HAP-1 (cell line): ENCODE results near the gene DNAH7.
A peak's percentile ranks its signal among the peaks of the same experiment; 100 is the strongest.

ENCODE experiments used
- DNase-seq, 2 experiments: peaks; one replicate each; pipeline ENCODE4 v3.0.0-alpha.2; 2016 to 2020; ENCODE audit warnings: low spot score in 2 of 2
- H3K27me3 ChIP-seq: fragments of 250-450 bp; sonication (Bioruptor Pico); 2 replicates; pipeline ENCODE4 v1.5.1; 2020; ENCODE audit warnings: low read depth, mild to moderate bottlenecking, moderate library complexity
- H3K36me3 ChIP-seq: fragments of 250-450 bp; sonication (Bioruptor Pico); replicated peaks from 2 replicates; pipeline ENCODE4 v1.5.1; 2020; ENCODE audit warnings: mild to moderate bottlenecking
- H3K4me1 ChIP-seq: fragments of 250-450 bp; sonication (Bioruptor Pico); 2 replicates; pipeline ENCODE4 v1.5.1; 2020; ENCODE audit warnings: mild to moderate bottlenecking
- H3K4me3 ChIP-seq: fragments of 250-450 bp; sonication (Bioruptor Pico); 2 replicates; pipeline ENCODE4 v1.5.1; 2020; ENCODE audit warnings: mild to moderate bottlenecking, moderate library complexity
- H3K9me3 ChIP-seq: fragments of 250-450 bp; sonication (Bioruptor Pico); 2 replicates; pipeline ENCODE4 v1.5.1; 2020; ENCODE audit warnings: mild to moderate bottlenecking, moderate library complexity
- in situ Hi-C: fragments of 300-500 bp; cut with MboI; formaldehyde crosslinking; loops from 3 replicates; pipeline ENCODE4 v1.14.3; 2020; ENCODE audit warnings: low sequenced_read_pairs, inconsistent platforms, mixed read lengths

Gene DNAH7

GRCh38 chr2:195910570-195910969, 158.1 kb downstream of the DNAH7 start:
- in situ Hi-C loops, result no loop called here
- H3K4me1 ChIP-seq, result no peaks in the 10 kb centered on the region
- no peaks in the 10 kb centered on the region for H3K27me3 ChIP-seq
- no peak for DNase-seq
- H3K36me3 ChIP-seq, result no peaks in the 10 kb centered on the region
- no peak overlapping the region for H3K4me3 ChIP-seq
- H3K9me3 ChIP-seq, result no peaks in the 10 kb centered on the region

DNA sequence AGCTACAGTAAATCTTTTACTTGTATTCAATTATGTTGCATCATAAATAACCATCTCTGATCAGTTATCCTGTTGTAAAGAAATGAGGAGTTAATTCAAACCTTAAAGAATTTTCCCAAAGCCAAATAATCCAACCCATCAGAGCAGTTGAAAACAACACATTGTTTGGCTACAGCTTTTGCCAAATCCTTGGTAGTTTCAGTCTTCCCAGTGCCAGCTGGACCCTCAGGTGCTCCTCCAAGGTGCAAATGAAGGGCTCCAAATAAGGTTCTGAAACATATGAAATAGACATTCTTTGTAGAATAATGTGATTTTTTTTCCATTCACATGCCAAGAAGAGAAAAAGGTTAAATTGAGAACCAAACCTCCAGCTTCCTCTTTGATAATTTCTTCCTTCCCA, 158.7 kb downstream of the DNAH7 start:
- no peaks in the 10 kb centered on the region for H3K27me3 ChIP-seq
- no peaks in the 10 kb centered on the region for H3K4me1 ChIP-seq
- H3K36me3 ChIP-seq, result no peaks in the 10 kb centered on the region
- H3K4me3 ChIP-seq, result no peak overlapping the region
- no peaks in the 10 kb centered on the region for H3K9me3 ChIP-seq
- DNase-seq, result no peak
- in situ Hi-C loops, result no loop called here

DNA sequence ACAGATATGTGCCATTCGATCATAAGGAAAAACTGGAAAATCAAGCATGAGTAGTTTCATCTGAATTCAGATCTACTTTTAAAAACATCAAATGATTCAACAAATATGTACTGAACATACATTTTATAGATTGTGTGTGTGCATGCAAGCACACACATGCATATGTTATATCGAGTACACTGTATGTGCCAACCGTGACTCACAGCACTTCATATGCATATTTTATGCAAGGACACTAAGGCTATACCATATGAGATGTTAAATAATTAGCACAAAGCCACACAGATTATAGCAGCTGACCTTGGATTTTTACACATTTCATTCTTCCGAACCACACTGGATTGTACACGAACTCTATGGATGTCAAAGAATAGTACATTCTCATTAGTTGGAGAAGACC, 161.2 kb downstream of the DNAH7 start:
- in situ Hi-C loops, result no loop called here
- no peaks in the 10 kb centered on the region for H3K36me3 ChIP-seq
- no peaks in the 10 kb centered on the region for H3K9me3 ChIP-seq
- no peaks in the 10 kb centered on the region for H3K27me3 ChIP-seq
- no peaks in the 10 kb centered on the region for H3K4me1 ChIP-seq
- no peak overlapping the region for H3K4me3 ChIP-seq
- DNase-seq, result no peak

- in situ Hi-C loops, result no loop called here
- DNase-seq, result no peak
- Histone ChIP-seq H3K27me3 (no peaks in the 10 kb centered on the region), H3K4me1 (peaks cover 7% of the 10 kb centered on the region; the same call in 1 of the 2 replicates), H3K4me3 (no peak overlapping the region), H3K9me3 (no peaks in the 10 kb centered on the region), H3K36me3 (no peaks in the 10 kb centered on the region)
Observed at GRCh38 chr2:195903956-195904355, 164.7 kb downstream of the DNAH7 start.

- Histone ChIP-seq H3K9me3 (no peaks in the 10 kb centered on the region), H3K4me3 (no peak overlapping the region), H3K4me1 (peaks cover 10% of the 10 kb centered on the region; the same call in 1 of the 2 replicates), H3K36me3 (no peaks in the 10 kb centered on the region), H3K27me3 (no peaks in the 10 kb centered on the region)
- no peak for DNase-seq
- in situ Hi-C loops, result no loop called here
Observed at GRCh38 chr2:195902857-195903256, 165.8 kb downstream of the DNAH7 start.

DNA sequence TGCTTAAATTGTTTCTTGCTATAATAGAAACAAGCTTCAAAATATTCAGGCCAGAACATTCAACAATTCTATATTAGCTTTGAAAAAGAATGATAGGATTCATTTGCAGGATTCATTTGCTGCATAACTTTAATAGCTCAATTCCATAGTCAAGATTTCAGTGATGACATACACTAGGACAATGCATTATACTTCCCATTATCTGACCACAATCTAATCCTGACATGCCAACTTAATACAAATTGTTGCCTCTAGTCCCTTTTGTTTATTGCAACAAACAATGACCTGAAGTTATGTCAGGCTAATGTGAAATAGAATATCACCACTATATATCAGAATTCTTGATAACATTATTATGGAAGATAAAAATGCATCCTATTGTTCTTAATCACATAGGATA, 169.4 kb downstream of the DNAH7 start:
- Histone ChIP-seq H3K9me3 (no peaks in the 10 kb centered on the region), H3K4me3 (no peak overlapping the region), H3K4me1 (peaks cover 10% of the 10 kb centered on the region; the same call in 1 of the 2 replicates), H3K36me3 (no peaks in the 10 kb centered on the region), H3K27me3 (no peaks in the 10 kb centered on the region)
- peak in 1 of 2 experiments; percentile 38 for DNase-seq
- in situ Hi-C loops, result no loop called here

DNA sequence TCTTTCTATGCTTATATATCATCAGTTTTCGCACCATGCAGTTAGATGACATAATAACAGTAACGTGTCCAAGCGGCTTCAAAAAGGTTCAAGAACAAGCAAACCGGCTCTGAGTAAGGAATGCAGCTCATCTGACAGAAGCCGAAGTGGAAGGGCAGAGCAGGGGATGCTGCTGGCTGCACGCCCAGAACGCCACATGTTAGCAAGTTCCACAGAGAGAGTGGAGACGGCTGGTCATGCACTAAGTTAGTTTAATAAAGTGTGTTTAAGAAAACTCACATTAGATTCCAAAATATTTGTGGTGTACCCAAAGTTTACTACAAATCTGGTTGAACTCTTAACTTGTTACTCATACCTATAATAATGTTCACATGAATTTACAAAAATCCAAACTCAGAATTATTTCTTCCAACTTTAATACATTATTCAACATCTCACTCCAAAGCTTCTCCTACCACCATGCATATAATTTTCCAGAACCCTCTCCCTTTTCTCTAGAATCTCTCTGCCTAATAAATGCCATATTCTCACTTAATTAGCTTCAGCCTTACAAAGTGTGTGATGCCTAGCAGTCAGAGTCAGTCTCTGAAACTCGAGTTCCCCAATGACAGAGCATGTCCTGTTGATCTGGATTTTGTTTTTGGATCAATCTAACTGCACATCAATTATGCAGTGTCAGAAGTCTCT, 170.0 kb downstream of the DNAH7 start:
- in situ Hi-C loops, result no loop called here
- DNase-seq, result peak; percentile 45 to 74
- H3K9me3 ChIP-seq, result no peaks in the 10 kb centered on the region
- H3K27me3 ChIP-seq, result no peaks in the 10 kb centered on the region
- no peak overlapping the region for H3K4me3 ChIP-seq
- peaks cover 10% of the 10 kb centered on the region; the same call in 1 of the 2 replicates for H3K4me1 ChIP-seq
- H3K36me3 ChIP-seq, result no peaks in the 10 kb centered on the region

GRCh38 chr2:195891081-195891480, 177.6 kb downstream of the DNAH7 start:
- Histone ChIP-seq H3K9me3 (no peaks in the 10 kb centered on the region), H3K4me1 (no peaks in the 10 kb centered on the region), H3K36me3 (no peaks in the 10 kb centered on the region), H3K27me3 (no peaks in the 10 kb centered on the region), H3K4me3 (no peak overlapping the region)
- in situ Hi-C loops, result no loop called here
- no peak for DNase-seq

- DNase-seq, result no peak
- no peak overlapping the region for H3K4me3 ChIP-seq
- in situ Hi-C loops, result no loop called here
Observed at GRCh38 chr2:195879153-195879552, 189.5 kb downstream of the DNAH7 start.

GRCh38 chr2:195871326-195871725, 197.3 kb downstream of the DNAH7 start:
- H3K27me3 ChIP-seq, result no peaks in the 10 kb centered on the region
- H3K4me3 ChIP-seq, result no peak overlapping the region
- no peaks in the 10 kb centered on the region for H3K36me3 ChIP-seq
- no peaks in the 10 kb centered on the region for H3K4me1 ChIP-seq
- DNase-seq, result no peak
- in situ Hi-C loops, result no loop called here
- H3K9me3 ChIP-seq, result no peaks in the 10 kb centered on the region; the same call in 1 of the 2 replicates

More at GRCh38 chr2:195879153-195879552, 189.5 kb downstream of the DNAH7 start:
- no peaks in the 10 kb centered on the region; the same call in 1 of the 2 replicates for H3K9me3 ChIP-seq
- H3K4me1 ChIP-seq, result no peaks in the 10 kb centered on the region
- H3K36me3 ChIP-seq, result no peaks in the 10 kb centered on the region
- no peaks in the 10 kb centered on the region for H3K27me3 ChIP-seq

- Histone ChIP-seq H3K27me3 (no peaks in the 10 kb centered on the region), H3K9me3 (no peaks in the 10 kb centered on the region; the same call in 1 of the 2 replicates), H3K4me1 (no peaks in the 10 kb centered on the region; the same call in 1 of the 2 replicates), H3K36me3 (no peaks in the 10 kb centered on the region), H3K4me3 (no peak overlapping the region)
- in situ Hi-C loops, result no loop called here
- no peak for DNase-seq
Observed at GRCh38 chr2:195864316-195864715, 204.3 kb downstream of the DNAH7 start.

- in situ Hi-C loops, result no loop called here
- H3K27me3 ChIP-seq, result no peaks in the 10 kb centered on the region
- no peaks in the 10 kb centered on the region; the same call in 1 of the 2 replicates for H3K4me1 ChIP-seq
- no peaks in the 10 kb centered on the region; the same call in 1 of the 2 replicates for H3K9me3 ChIP-seq
- no peak for DNase-seq
- H3K4me3 ChIP-seq, result no peak overlapping the region
- H3K36me3 ChIP-seq, result no peaks in the 10 kb centered on the region
Observed at GRCh38 chr2:195863564-195863963, 205.1 kb downstream of the DNAH7 start.

GRCh38 chr2:195863121-195863520, 205.5 kb downstream of the DNAH7 start:
- in situ Hi-C loops, result no loop called here
- H3K36me3 ChIP-seq, result no peaks in the 10 kb centered on the region

DNA sequence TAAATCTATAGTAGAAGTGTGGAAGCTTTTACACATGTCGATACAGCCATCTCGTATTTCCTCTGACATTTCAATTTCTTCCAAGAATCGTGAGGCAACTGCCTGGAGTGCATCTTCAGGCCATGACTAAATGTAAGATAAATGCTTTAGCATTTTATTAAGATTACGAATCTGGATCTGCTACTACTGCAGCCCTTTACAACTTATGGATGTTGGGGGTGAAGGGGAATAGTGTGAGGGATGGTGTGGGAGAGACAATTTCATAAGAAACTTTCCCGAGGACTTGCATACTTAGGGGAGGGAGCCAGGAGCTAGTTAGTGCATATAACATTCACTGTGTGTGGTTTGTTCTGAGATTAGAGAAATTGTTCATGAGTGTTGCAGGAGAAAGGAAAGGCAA, 206.8 kb downstream of the DNAH7 start:
- H3K4me1 ChIP-seq, result no peaks in the 10 kb centered on the region; the same call in 1 of the 2 replicates
- H3K36me3 ChIP-seq, result no peaks in the 10 kb centered on the region
- DNase-seq, result no peak
- H3K4me3 ChIP-seq, result no peak overlapping the region
- in situ Hi-C loops, result no loop called here
- no peaks in the 10 kb centered on the region for H3K27me3 ChIP-seq
- H3K9me3 ChIP-seq, result no peaks in the 10 kb centered on the region; the same call in 1 of the 2 replicates

More at GRCh38 chr2:195863121-195863520, 205.5 kb downstream of the DNAH7 start:
- Histone ChIP-seq H3K4me3 (no peak overlapping the region), H3K27me3 (no peaks in the 10 kb centered on the region), H3K4me1 (no peaks in the 10 kb centered on the region; the same call in 1 of the 2 replicates), H3K9me3 (no peaks in the 10 kb centered on the region; the same call in 1 of the 2 replicates)
- DNase-seq, result no peak
